Fibroblast of mammary gland (primary cell): ENCODE data around the gene BLMH.
"Not testable (repeated sequence)": the region's sequence is repeated elsewhere in the genome, so short reads cannot be mapped to it uniquely, and the experiment has no call there.

Experiments used
- DNase-seq: peaks from one replicate; pipeline ENCODE4 v3.0.0-alpha.2; 2010; ENCODE audit warnings: low read depth
- H3K4me3 ChIP-seq: 2 replicates; pipeline ENCODE4 v1.5.1; 2011; ENCODE audit warnings: low read depth, mild to moderate bottlenecking, low read length, moderate library complexity; ENCODE audit not compliant: control insufficient read depth
- CTCF ChIP-seq: conservative IDR thresholded peaks from 2 replicates; pipeline ENCODE4 v1.5.1; 2011; ENCODE audit warnings: low read depth, low read length, inconsistent platforms; ENCODE audit not compliant: control insufficient read depth, insufficient read depth

BLMH gene

GRCh38 chr17:30211371-30211770 lies 80.4 kb downstream of the BLMH start:
- no peak for TF ChIP-seq CTCF
- H3K4me3 ChIP-seq = no peak overlapping the region
- no peak for DNase-seq

GRCh38 chr17:30210901-30211300 lies 80.8 kb downstream of the BLMH start:
- no peak for TF ChIP-seq CTCF
- H3K4me3 ChIP-seq = no peak overlapping the region

GRCh38 chr17:30210366-30210765 lies 81.4 kb downstream of the BLMH start:
- no peak for DNase-seq
- TF ChIP-seq CTCF = no peak
- no peak overlapping the region for H3K4me3 ChIP-seq

More at GRCh38 chr17:30210901-30211300, 80.8 kb downstream of the BLMH start:
- no peak for DNase-seq

- H3K4me3 ChIP-seq = no peak overlapping the region
- no peak for DNase-seq
- TF ChIP-seq CTCF = no peak
Measured at GRCh38 chr17:30209930-30210329, 81.8 kb downstream of the BLMH start.

GRCh38 chr17:30208214-30208613 lies 83.5 kb downstream of the BLMH start:
- H3K4me3 ChIP-seq = no peak overlapping the region
- no peak for DNase-seq
- no peak for TF ChIP-seq CTCF

GRCh38 chr17:30207655-30208054 lies 84.1 kb downstream of the BLMH start:
- TF ChIP-seq CTCF = no peak
- no peak overlapping the region for H3K4me3 ChIP-seq
- DNase-seq = no peak

GRCh38 chr17:30203471-30203981 lies 88.2 kb downstream of the BLMH start:
- DNase-seq = no peak
- H3K4me3 ChIP-seq = no peak overlapping the region
- no peak for TF ChIP-seq CTCF

- DNase-seq, H3K4me3 ChIP-seq: not testable (repeated sequence)
Measured at GRCh38 chr17:30200656-30201055, 91.1 kb downstream of the BLMH start.
